HG03521 (cell line): ENCODE data around the gene JARID2.
"Not testable (repeated sequence)": the region's sequence is repeated elsewhere in the genome, so short reads cannot be mapped to it uniquely, and the experiment has no call there.

Experiments
- ATAC-seq: cut with Tn5 transposase; IDR thresholded peaks from one replicate; pipeline ENCODE4 v1.9.1; 2021; ENCODE audit warnings: mild to moderate bottlenecking, moderate library complexity; ENCODE audit not compliant: unreplicated experiment

Gene JARID2

DNA sequence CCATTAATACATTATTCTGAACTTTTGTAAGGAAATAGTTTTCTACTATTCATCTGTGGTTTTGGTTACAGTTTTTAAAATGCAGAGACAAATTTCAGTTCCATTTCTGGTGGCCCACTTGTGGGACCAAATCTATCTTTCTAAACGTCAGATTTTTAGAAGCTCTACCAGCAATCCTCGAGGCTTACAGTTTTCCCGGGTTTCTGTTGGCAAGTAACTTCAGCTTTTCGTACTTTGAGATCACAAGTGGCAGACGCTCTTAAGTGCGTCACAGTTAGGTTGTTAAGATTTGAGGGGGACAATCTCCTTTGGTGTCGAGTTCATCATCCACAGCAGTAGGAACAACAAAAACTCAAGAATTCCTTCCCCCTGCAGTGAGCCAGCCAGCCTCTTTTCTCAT, 60.0 kb downstream of the JARID2 start:
- no peak for ATAC-seq

DNA sequence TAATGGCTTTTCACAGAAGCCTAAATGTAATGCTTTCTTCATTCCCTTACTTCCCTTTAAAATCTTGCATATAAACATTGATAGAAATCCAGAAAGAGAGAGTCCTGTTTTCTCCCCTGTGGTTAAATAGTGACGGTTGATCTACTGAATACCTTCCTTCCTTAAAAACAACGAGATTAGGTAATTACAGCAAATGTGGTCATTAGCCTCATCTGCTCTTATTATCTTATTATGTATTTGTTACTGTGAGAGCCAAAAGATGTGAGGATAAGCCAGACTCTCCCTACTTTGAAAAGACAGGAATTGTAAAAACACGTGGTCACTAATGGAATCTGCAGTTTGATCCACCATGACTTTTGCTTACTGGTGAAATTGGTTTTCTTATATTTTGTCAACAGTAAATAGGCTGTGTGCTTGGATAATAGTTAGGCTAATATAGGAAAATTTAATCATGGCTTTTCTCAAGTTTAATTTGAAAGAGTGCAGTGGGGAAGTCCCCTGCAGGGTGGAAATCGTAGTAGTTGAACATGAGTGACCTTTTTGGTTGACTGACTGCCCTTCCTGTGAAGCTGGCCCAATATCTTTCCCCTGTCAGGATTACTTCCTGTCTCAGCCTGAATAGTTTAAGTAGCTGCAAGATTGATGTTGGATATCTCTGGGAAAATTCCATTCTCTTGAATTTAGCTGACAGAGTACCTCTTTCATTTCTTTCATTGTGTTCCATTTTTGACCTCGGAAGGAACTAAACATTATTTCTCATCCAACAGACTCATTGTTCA, 62.8 kb downstream of the JARID2 start:
- ATAC-seq = no peak

DNA sequence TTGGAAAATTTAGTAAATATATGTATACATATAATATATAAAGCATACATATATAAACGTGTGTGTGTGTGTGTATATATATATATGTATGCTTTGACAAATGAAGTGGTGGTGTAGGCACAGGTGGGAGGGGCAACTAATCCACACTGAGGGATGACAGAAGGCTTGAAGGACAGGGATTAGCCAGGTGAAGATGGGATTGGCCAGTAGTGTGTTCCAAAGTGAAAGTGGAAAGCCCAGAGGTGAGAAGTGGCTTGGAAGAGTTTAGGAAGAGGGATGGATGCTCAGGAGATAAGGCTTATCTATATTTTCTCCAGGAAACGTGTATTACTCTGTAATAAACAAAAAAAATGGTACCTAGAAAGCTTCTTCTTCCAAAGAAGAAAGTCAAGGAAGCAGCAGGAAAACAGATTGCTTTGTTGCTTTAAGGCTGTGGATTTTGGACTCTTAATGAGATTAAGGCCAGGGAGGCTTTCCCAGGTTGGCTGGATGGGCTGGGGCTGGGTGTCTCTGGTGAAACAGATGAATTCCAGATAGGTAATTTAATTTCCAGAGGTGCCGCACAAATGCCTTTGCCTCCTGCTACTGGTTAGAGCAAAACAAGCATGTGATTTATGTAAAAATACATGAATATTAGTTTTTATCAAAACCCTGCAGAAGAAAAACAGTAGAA, 63.9 kb downstream of the JARID2 start:
- ATAC-seq = no peak

DNA sequence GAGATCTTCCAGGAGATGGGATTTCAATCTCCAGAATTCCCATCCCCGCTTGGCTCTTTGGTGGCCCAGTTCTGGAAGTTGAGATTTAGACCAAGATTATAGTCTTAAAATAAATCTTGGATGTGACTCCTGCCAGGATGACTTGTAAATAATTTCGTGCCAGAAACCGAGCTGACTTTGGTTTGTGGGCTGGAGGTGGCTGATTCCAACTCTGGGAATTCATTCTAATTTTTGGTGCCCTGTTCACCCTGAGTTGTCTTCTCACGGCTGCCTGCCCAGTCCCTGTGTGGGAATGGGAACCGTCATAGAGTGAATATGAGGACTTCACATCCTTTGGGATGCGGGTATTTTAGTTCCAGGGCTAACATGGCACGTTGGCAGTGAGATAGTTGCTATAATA, 64.8 kb downstream of the JARID2 start:
- ATAC-seq = no peak

DNA sequence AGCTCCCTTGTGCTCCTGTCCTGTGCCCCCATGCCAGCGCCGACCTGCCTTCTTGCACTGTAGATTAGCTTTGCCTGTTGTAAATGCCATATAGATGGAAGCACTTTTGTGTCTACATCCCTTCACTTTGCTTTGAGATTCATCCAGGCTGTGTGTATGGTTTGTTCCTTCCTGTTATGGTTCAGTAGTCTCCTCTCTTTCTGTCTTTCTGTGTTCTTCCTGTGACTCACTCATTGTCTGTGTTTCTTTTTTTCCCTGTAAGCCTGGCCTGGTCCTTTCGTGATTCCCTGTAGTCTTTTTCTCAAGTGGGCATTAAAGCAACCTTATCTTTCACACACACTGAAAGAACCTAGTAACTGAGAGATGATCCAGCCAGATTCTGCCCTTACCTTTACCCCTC, 66.6 kb downstream of the JARID2 start:
- ATAC-seq = no peak

DNA sequence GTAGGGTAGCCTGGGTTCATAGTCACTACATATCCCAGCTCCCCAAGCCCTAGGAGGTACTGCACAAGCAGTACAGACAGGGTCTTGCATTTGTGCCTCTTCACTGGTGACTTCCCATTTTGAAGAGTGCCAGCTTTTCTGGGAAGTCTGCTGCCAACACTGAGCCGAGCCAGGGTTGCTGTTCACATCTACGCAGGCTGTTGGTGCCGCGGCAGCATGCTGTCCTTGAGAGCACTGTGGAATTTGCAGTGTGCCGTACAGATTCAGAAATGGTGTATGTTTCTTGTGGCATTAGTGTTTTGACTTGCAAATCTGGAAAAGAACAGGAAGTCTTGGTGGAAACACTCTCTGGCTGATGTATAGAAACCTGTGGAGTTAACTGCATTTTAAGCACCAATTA, 67.5 kb downstream of the JARID2 start:
- ATAC-seq = no peak

DNA sequence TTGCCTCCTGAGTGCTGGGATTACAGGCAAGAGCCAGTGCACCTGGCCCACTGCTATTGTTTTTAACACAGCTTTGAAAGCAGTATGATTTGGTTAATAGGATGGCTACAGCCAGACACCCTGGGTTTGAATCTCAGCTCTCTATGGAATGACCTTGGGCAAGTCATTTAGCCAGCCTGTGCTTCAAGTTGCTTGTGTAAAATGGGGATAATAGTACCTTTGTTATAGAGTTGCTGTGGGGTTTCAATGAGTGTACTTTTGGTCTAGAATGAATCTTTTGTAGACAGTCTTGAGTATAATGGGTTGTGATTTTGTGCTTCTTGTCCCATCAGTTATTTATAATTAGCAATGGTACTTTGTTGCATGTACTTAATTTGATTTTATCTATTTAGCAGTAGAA, 70.9 kb downstream of the JARID2 start:
- no peak for ATAC-seq

DNA sequence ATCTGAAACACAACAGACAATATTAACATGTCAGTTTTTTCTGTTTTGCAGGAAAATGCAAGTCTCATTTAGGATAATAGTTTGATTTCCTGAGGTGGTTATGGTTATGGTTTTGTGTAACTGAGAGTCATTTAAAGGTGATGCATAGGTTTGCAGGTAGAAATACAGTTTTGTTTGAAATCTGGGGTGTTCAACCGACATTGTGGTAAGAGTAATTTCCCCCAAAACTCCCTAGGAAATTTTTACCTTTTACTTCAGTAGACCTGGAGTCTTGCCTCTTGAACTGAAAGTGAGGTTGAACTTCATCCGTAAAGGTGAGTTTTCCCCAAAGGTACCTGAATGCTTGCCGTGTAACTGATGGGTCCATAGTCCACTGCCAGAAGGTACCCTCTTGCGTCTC, 71.4 kb downstream of the JARID2 start:
- no peak for ATAC-seq

DNA sequence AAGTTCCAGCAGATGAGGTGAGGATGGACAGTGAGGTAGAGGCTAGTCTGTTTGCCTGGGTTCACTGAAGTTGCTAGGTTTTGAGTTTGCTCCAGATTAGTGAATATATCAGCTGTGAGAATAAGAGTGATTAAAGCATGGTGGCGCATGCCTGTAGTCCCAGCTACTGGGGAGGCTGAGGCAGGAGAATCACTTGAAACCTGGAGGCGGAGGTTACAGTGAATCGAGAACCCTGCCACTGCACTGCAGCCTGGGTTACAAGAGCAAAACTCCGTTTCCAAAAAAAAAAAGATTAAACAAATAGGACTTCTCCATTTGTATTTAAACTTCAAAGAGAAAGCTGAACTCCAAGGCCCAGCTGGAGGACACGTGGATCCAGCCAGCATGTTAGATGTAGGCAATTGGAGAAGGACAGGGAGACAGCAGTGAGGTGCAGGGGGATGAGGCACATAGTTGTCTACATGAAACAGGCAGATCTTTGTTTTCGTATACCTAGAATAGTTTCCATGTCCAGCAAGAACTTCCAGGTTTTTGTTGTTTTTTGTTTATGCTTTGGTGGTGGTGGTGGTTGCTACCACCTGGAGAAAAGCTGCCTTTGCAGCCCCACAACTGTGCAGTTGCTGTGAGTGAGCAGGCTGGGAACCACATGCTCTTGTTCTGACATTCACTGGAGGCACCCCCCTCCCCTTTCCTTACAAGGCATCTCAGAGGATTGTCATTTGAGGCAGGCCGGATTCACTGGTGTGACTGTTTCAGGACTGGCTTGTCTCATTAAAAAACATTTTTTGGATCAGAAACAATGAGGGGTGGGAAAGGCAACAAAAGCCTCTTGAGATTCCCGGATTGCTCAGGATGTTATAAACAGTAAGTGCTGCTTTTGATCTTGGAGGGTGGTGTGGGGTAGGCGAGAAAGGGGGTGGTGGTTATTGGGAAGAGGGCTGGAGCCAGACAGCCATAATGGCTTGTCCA, 72.3 kb downstream of the JARID2 start:
- no peak for ATAC-seq

DNA sequence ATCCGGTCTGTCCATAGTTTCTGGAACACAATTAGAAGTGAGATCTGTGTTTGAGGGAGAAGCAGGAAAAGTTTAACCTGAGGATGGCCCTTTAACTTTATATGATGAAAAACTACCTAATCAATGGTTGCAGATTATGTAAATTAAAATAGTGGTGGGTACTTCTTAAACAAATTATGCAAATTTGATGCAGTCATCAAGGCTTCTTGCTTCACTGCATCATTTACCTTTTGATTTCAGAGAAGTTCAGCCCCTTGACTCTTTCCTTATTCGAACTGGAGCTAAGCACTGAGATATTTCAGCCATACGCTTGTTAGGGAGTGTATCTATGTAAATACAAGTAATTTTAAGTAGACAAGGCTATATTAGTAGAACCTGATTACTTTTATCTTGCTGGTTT, 73.8 kb downstream of the JARID2 start:
- no peak for ATAC-seq

DNA sequence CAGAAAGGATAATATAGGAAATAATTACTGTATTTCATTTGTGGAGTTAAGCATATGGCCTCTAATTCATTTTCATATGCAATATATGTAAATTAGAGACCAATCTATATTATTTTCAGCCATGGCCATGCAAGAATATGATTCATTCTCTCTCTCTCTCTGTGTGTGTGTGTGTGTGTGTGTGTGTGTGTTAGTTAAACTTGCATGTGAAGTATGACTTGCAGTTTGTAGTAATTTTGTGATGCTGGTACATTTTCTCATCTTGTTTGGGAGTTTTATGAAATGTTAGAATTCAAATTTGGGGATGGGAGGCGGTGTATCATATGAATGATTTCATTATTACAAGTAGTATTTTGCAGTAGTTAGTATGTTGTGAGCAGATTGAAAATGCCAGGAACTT, 74.8 kb downstream of the JARID2 start:
- no peak for ATAC-seq

DNA sequence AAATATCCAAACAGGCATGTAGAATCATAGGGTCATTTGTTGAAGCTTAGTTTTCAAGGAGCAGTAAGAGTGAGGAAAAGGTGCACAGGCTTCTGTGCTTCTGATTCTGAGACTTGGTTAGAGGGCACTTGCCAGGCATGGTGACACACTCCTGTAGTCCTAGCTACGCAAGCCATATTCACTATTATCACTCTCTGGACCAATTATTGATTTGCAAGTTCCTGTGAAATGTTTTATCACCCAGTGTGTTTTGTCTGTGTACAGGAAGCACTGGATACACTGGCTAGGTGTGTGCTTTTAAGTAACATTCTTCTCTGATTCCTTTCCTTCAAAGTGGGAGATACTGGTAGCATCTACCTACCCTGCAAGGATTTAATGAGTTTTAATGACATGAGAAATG, 76.3 kb downstream of the JARID2 start:
- no peak for ATAC-seq

DNA sequence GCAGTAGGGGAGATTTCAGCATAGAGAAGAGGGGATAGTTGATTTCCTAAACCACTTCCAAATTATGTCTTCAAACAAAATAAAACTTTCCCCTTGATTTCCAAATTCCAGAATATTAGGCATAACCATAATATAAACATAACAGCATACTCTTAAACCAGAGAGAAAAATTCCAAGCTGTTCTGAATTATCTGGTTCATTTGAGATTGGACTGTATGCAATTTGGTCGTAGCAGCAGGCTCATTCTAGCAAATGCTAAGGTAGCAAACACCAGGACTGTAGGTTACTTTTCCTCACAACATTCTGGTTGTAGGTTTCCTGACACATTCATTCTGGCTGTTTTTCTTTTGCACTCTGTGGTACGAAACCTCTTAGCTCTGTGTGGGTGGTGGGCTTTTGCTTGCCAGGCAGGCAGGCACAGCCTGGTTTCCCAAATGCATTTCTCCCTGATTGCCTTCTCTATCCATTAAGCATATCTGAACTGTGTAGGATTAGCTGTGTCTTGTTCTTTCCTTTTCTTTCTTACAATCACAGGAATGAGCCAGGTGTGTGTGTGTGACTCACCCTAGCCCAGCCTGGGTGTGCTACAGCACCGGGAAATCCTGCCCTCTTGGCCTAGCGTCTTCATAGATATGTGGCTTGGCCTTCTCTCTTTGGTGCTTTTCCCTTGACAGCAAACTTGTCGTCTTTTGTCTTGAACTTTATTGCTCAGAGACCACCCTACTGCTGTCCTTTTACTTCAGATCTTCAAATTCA, 77.1 kb downstream of the JARID2 start:
- no peak for ATAC-seq

DNA sequence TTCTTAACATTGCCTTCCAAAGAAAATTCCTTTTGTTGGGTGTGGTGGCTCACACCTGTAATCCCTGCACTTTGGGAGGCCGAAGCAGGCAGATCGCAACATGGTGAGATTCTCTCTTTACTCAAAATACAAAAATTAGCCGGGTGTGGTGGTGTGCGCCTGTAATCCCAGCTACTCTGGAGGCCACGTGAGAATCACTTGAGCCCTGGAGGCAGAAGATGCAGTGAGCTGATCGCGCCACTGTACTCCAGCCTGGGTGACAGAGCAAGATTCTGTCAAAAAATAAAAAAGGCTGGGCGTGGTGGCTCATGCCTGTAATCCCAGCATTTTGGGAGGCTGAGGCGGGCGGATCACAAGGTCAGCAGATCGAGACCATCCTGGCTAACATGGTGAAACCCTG, 77.7 kb downstream of the JARID2 start:
- ATAC-seq = not testable (repeated sequence)

DNA sequence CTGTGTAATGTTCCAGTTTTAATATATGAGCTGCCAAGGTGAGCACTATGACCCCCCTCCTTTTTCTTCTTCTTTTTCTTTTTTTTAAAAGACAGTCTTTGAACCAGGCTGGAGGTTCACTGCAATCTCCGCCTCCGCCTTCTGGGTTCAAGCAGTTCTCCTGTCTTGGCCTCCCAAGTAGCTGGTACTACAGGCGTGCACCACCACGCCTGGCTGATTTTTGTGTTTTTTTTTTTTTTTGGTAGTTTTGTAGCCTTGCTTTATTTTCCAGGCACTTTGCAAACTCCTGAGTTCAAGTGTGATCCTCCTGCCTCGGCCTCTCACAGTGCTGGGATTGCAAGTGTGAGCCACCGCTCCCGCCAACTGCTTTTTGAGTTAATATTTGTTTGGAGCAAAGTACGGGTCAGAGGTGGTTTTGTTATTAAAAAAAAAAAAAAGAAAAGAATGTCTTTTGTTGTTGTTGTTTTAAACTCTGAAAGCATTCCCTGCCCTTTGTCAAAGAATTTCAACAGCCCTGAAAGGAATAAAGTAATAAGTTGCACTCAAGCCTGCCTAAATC, 78.6 kb downstream of the JARID2 start:
- no peak for ATAC-seq

DNA sequence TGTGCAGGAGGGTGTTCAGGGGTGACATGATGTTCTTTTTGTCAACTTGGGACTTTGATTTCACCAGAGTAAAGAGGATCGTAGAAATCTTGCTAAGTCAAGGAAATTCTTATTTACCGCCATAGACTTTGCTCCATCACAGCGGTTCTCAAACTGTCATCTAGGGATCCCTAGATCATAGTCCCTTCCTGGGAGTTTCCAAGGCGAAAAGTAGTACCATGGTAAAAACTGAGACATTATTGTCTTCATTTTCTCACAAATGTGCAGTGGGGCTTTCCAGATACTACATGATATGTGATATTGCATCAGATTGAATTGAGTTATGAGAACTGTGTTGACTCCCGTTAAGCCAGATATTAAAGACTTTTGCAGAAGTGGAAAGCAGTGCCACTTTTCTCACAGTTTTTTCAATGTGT, 79.7 kb downstream of the JARID2 start:
- no peak for ATAC-seq

DNA sequence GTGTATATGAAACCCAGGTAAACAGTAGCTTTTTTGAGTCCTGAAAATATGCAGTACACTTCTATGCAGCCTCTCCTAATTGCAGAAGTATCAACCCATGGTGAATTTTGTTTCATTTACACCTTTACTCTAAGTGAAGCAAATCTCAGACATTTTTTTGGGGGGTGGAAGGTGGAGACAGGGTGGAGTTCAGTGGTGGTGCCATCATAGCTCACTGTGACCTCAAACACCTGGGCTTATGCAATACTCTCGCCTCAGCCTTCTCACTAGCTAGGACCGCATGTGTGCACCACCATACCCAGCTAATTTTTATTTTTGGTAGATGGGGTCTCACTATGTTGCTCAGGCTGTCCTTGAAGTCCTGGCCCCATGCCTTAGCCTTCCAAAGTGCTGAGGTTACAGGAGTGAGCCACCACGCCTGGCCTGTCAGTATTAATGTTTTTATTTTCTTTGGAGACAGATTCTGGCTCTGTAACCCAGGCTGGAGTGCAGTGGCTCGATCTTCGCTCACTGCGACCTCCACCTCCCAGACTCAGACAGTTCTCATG, 80.3 kb downstream of the JARID2 start:
- ATAC-seq = no peak

DNA sequence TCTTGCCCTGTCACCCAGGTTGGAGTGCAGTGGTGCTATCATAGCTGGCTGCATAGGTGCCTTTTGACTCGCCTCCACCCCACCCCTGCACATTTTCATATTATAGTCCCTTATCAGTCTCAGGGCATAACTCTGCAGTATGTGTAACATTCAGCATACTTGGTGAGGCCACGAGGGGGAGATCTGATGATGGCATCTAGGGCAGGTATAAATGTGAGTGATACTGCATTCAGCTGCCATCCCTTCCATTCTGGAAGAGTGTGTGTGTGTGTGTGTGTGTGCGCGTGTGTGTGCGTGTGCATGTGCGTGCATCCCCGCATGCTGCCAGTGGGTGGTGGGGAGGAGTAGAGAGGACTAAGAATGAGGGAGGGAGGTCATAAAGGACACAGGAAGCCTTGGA, 81.4 kb downstream of the JARID2 start:
- ATAC-seq = no peak

DNA sequence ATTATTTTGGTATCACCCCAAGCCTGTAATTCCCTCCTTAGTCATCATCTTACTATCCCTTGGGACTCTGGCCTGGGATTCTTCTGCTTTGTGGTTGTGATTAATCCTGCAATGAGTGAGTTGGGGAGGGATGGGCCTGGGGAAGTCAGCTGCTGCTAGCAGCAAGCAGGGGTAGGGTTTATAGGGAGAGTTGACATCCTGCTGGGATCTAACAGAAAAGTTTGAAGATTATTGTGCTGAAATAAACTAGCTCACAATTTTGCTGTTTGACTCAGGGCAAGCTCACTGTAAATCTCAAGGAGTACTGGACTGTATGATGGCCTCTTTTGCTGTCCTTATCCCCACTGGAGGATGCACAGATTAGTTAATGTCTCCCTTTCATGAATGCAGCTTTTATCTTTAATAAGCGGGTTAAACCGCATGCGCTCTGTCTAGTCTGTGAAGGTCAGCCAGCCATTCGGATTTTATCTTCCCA, 83.4 kb downstream of the JARID2 start:
- ATAC-seq = no peak
